ENCODE results near the gene ATOH8. TPM values are rescaled to one million over a fixed set of nuclear protein-coding genes. Genes with fewer than 3 reads are reported as not detected.

Gene ATOH8
- total RNA-seq (2012; rRNA removed): 36.3 and 44.6 TPM in 2 replicates

GRCh38 chr2:85753525-85754312 lies at the start of gene ATOH8:
Gene ATOH8 (plus strand): TSS chr2:85753991. CDS start chr2:85754190, 199 bp downstream.
- H3K4me3 ChIP-seq (ENCODE audit: low read length): peak within 1 kb of the TSS; percentile 84
- peaks cover 58% of the 10 kb centered on the region for H3K4me1 ChIP-seq (ENCODE audit: control insufficient read depth, insufficient read depth, low read length)
- peak within 1 kb of the TSS; percentile 91 for H3K4me2 ChIP-seq (ENCODE audit: low read length)
- H3K9ac ChIP-seq (ENCODE audit: low read depth, low read length): peak within 1 kb of the TSS; percentile 91
- peaks cover 28% of the 10 kb centered on the region for H3K36me3 ChIP-seq (ENCODE audit: insufficient read depth, low read length)
- no peaks in the 10 kb centered on the region for H3K27me3 ChIP-seq (ENCODE audit: control insufficient read depth, insufficient read depth, low read length)
- H3K9me3 ChIP-seq (replicated peaks; ENCODE audit: low read length): no peaks in the 10 kb centered on the region

- Histone ChIP-seq H3K4me3 (ENCODE audit: low read length) (no peak overlapping the region), H3K36me3 (ENCODE audit: insufficient read depth, low read length) (no peaks in the 10 kb centered on the region), H3K9me3 (replicated peaks; ENCODE audit: low read length) (no peaks in the 10 kb centered on the region), H3K4me2 (ENCODE audit: low read length) (no peak overlapping the region), H3K4me1 (ENCODE audit: control insufficient read depth, insufficient read depth, low read length) (peaks cover 55% of the 10 kb centered on the region), H3K27me3 (ENCODE audit: control insufficient read depth, insufficient read depth, low read length) (no peaks in the 10 kb centered on the region), H3K9ac (ENCODE audit: low read depth, low read length) (no peak overlapping the region)
These were observed 49.8 kb upstream of the ATOH8 start for GRCh38 chr2:85704038-85704437.

GRCh38 chr2:85704800-85705679 lies 48.8 kb upstream of the ATOH8 start:
- Histone ChIP-seq H3K27me3 (ENCODE audit: control insufficient read depth, insufficient read depth, low read length) (no peaks in the 10 kb centered on the region), H3K4me2 (ENCODE audit: low read length) (peak overlapping the region; percentile 30), H3K9me3 (replicated peaks; ENCODE audit: low read length) (no peaks in the 10 kb centered on the region), H3K9ac (ENCODE audit: low read depth, low read length) (peak overlapping the region; percentile 29), H3K36me3 (ENCODE audit: insufficient read depth, low read length) (no peaks in the 10 kb centered on the region), H3K4me1 (ENCODE audit: control insufficient read depth, insufficient read depth, low read length) (peaks cover 61% of the 10 kb centered on the region), H3K4me3 (ENCODE audit: low read length) (no peak overlapping the region)

- no peaks in the 10 kb centered on the region for H3K36me3 ChIP-seq (ENCODE audit: insufficient read depth, low read length)
- H3K4me3 ChIP-seq (ENCODE audit: low read length): no peak overlapping the region
- H3K27me3 ChIP-seq (ENCODE audit: control insufficient read depth, insufficient read depth, low read length): no peaks in the 10 kb centered on the region
- H3K9me3 ChIP-seq (replicated peaks; ENCODE audit: low read length): no peaks in the 10 kb centered on the region
- no peak overlapping the region for H3K9ac ChIP-seq (ENCODE audit: low read depth, low read length)
- H3K4me1 ChIP-seq (ENCODE audit: control insufficient read depth, insufficient read depth, low read length): peaks cover 65% of the 10 kb centered on the region
- peak overlapping the region; percentile 30 for H3K4me2 ChIP-seq (ENCODE audit: low read length)
These were observed 48.1 kb upstream of the ATOH8 start for GRCh38 chr2:85705680-85706039.

- no peak overlapping the region for H3K4me2 ChIP-seq (ENCODE audit: low read length)
- peaks cover 68% of the 10 kb centered on the region for H3K4me1 ChIP-seq (ENCODE audit: control insufficient read depth, insufficient read depth, low read length)
- no peaks in the 10 kb centered on the region for H3K9me3 ChIP-seq (replicated peaks; ENCODE audit: low read length)
- H3K36me3 ChIP-seq (ENCODE audit: insufficient read depth, low read length): no peaks in the 10 kb centered on the region
- no peaks in the 10 kb centered on the region for H3K27me3 ChIP-seq (ENCODE audit: control insufficient read depth, insufficient read depth, low read length)
- H3K4me3 ChIP-seq (ENCODE audit: low read length): no peak overlapping the region
- H3K9ac ChIP-seq (ENCODE audit: low read depth, low read length): no peak overlapping the region
These were observed 47.7 kb upstream of the ATOH8 start for GRCh38 chr2:85706063-85706462.

- Histone ChIP-seq H3K27me3 (ENCODE audit: control insufficient read depth, insufficient read depth, low read length) (no peaks in the 10 kb centered on the region), H3K9ac (ENCODE audit: low read depth, low read length) (no peak overlapping the region), H3K4me1 (ENCODE audit: control insufficient read depth, insufficient read depth, low read length) (peaks cover 67% of the 10 kb centered on the region), H3K36me3 (ENCODE audit: insufficient read depth, low read length) (no peaks in the 10 kb centered on the region), H3K9me3 (replicated peaks; ENCODE audit: low read length) (no peaks in the 10 kb centered on the region), H3K4me2 (ENCODE audit: low read length) (no peak overlapping the region), H3K4me3 (ENCODE audit: low read length) (no peak overlapping the region)
These were observed 47.0 kb upstream of the ATOH8 start for GRCh38 chr2:85706599-85707296.

- no peaks in the 10 kb centered on the region for H3K36me3 ChIP-seq (ENCODE audit: insufficient read depth, low read length)
- no peak overlapping the region for H3K9ac ChIP-seq (ENCODE audit: low read depth, low read length)
- no peaks in the 10 kb centered on the region for H3K9me3 ChIP-seq (replicated peaks; ENCODE audit: low read length)
- H3K4me2 ChIP-seq (ENCODE audit: low read length): no peak overlapping the region
- peaks cover 62% of the 10 kb centered on the region for H3K4me1 ChIP-seq (ENCODE audit: control insufficient read depth, insufficient read depth, low read length)
- H3K4me3 ChIP-seq (ENCODE audit: low read length): no peak overlapping the region
- H3K27me3 ChIP-seq (ENCODE audit: control insufficient read depth, insufficient read depth, low read length): no peaks in the 10 kb centered on the region
These were observed 46.5 kb upstream of the ATOH8 start for GRCh38 chr2:85707304-85707703.

GRCh38 chr2:85708641-85709040 lies 45.1 kb upstream of the ATOH8 start:
- Histone ChIP-seq H3K36me3 (ENCODE audit: insufficient read depth, low read length) (no peaks in the 10 kb centered on the region), H3K4me1 (ENCODE audit: control insufficient read depth, insufficient read depth, low read length) (peaks cover 64% of the 10 kb centered on the region), H3K27me3 (ENCODE audit: control insufficient read depth, insufficient read depth, low read length) (no peaks in the 10 kb centered on the region), H3K4me3 (ENCODE audit: low read length) (no peak overlapping the region), H3K9ac (ENCODE audit: low read depth, low read length) (no peak overlapping the region), H3K9me3 (replicated peaks; ENCODE audit: low read length) (no peaks in the 10 kb centered on the region), H3K4me2 (ENCODE audit: low read length) (peak overlapping the region; percentile 22)

- H3K36me3 ChIP-seq (ENCODE audit: insufficient read depth, low read length): no peaks in the 10 kb centered on the region
- no peaks in the 10 kb centered on the region for H3K27me3 ChIP-seq (ENCODE audit: control insufficient read depth, insufficient read depth, low read length)
- H3K4me2 ChIP-seq (ENCODE audit: low read length): no peak overlapping the region
- no peak overlapping the region for H3K9ac ChIP-seq (ENCODE audit: low read depth, low read length)
- peaks cover 67% of the 10 kb centered on the region for H3K4me1 ChIP-seq (ENCODE audit: control insufficient read depth, insufficient read depth, low read length)
- H3K9me3 ChIP-seq (replicated peaks; ENCODE audit: low read length): no peaks in the 10 kb centered on the region
- H3K4me3 ChIP-seq (ENCODE audit: low read length): no peak overlapping the region
These were observed 44.4 kb upstream of the ATOH8 start for GRCh38 chr2:85709401-85709811.

GRCh38 chr2:85710687-85711577 lies 42.9 kb upstream of the ATOH8 start:
- peaks cover 54% of the 10 kb centered on the region for H3K4me1 ChIP-seq (ENCODE audit: control insufficient read depth, insufficient read depth, low read length)
- no peaks in the 10 kb centered on the region for H3K9me3 ChIP-seq (replicated peaks; ENCODE audit: low read length)
- no peaks in the 10 kb centered on the region for H3K27me3 ChIP-seq (ENCODE audit: control insufficient read depth, insufficient read depth, low read length)
- no peak overlapping the region for H3K9ac ChIP-seq (ENCODE audit: low read depth, low read length)
- no peak overlapping the region for H3K4me3 ChIP-seq (ENCODE audit: low read length)
- H3K4me2 ChIP-seq (ENCODE audit: low read length): no peak overlapping the region
- H3K36me3 ChIP-seq (ENCODE audit: insufficient read depth, low read length): no peaks in the 10 kb centered on the region
